ENCODE data around the gene SNX5.

The SNX5 gene

DNA sequence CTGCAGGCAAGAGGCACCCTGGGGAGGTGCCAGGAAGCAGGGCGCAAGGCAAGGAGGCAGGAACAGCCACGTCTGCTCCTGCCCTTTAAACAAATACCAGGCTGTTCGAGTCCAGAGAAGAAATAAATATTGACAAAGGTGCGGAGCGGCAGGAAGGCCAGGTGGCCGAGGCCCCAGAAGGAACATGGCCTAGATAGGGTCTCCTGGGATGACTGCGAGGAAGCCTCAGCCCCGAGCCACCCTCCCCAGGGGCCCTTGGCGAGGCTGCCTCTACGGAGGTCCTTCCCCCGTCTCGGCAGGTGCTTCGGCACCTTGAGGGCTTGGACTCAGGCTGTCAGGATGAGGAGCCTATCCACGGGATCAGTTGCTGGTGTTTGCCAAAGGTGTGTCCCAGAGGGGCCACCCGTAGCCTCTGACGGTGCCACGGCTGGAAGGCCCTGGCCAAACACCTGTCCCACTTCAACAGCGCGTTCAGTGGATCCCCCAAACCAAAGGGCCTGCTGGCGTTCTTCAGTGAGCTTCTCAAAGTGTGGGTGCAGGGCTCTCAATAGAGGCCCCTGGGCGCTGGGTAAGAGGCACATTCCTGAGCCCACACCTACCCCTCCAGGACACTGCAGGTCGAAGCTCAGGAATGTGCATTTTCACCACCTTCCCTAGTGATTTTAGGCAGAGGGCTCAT, 39.8 kb downstream of the SNX5 start:
- peaks cover 9% of the 10 kb centered on the region for H3K27me3 Mint-ChIP-seq
- H3K4me1 Mint-ChIP-seq: no peaks in the 10 kb centered on the region
- H3K9me3 Mint-ChIP-seq: peaks cover 0 to 5% of the 10 kb centered on the region in 2 donors
- DNase-seq (no peak), ATAC-seq (no peak)
- H3K4me3 Mint-ChIP-seq: no peak overlapping the region
- H3K27ac Mint-ChIP-seq: no peak overlapping the region

- no peak overlapping the region for H3K4me3 Mint-ChIP-seq
- H3K27ac Mint-ChIP-seq: no peak overlapping the region
- H3K27me3 Mint-ChIP-seq: peaks cover 9% of the 10 kb centered on the region
- H3K9me3 Mint-ChIP-seq: peaks cover 0 to 5% of the 10 kb centered on the region in 2 donors
- H3K4me1 Mint-ChIP-seq: no peaks in the 10 kb centered on the region
- no peak for DNase-seq
- no peak for ATAC-seq
These were observed 40.4 kb downstream of the SNX5 start for GRCh38 chr20:17928211-17928611.

DNA sequence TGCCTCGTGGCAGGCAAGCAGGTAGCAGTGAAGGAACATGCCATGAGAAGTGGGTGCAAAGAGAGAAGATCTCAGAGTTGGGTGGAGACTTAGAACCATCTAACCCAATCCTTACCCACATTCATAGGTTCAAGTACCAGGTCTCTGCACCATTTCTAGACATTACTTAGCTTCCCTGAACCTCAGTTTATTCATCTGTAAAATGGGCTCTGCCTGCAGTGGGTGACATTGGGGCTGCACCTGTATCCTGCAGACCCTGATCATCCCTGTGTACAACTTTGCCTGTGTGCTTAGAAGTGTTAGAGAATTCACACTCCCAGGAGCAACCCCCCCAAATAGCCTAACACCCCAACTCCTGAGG, 42.7 kb downstream of the SNX5 start:
- Mint-ChIP-seq H3K27ac (no peak overlapping the region), H3K27me3 (peaks cover 9% of the 10 kb centered on the region), H3K4me1 (no peaks in the 10 kb centered on the region), H3K4me3 (no peak overlapping the region), H3K9me3 (no peaks in the 10 kb centered on the region)
- DNase-seq: no peak
- no peak for ATAC-seq

GRCh38 chr20:17925141-17925939, 43.3 kb downstream of the SNX5 start:
- no peak for DNase-seq
- H3K27me3 Mint-ChIP-seq: peaks cover 9% of the 10 kb centered on the region
- no peak overlapping the region for H3K4me3 Mint-ChIP-seq
- no peak overlapping the region for H3K27ac Mint-ChIP-seq
- H3K4me1 Mint-ChIP-seq: no peaks in the 10 kb centered on the region
- ATAC-seq: no peak
- H3K9me3 Mint-ChIP-seq: no peaks in the 10 kb centered on the region

- ATAC-seq (no peak), DNase-seq (no peak)
- H3K9me3 Mint-ChIP-seq: no peaks in the 10 kb centered on the region
- peaks cover 10% of the 10 kb centered on the region for H3K27me3 Mint-ChIP-seq
- H3K4me3 Mint-ChIP-seq: no peak overlapping the region
- H3K4me1 Mint-ChIP-seq: no peaks in the 10 kb centered on the region
- peak overlapping the region in 1 of 2 donors; percentile 40 for H3K27ac Mint-ChIP-seq
These were observed 46.8 kb downstream of the SNX5 start for GRCh38 chr20:17921774-17922173.

DNA sequence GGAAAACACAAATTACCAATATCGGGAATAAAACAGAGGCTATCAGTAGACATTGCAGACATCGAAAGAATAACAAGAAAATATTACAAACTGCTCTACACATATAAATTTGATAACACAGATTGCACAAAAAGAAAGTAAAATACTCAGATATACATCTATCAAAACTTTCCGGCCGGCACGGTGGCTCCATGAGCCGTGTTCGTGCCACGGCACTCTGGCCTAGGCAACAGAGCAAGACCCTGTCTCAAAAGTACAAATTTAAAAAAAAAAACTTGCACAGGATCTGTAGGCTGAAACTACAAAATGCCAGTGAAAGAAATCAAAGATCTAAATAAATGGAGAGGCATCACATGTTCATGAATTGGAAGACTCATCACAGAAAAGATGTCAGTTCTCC, 49.4 kb downstream of the SNX5 start:
- no peaks in the 10 kb centered on the region for H3K9me3 Mint-ChIP-seq
- DNase-seq (no peak), ATAC-seq (no peak)
- H3K4me1 Mint-ChIP-seq: no peaks in the 10 kb centered on the region
- peaks cover 12% of the 10 kb centered on the region for H3K27me3 Mint-ChIP-seq
- H3K4me3 Mint-ChIP-seq: no peak overlapping the region
- no peak overlapping the region for H3K27ac Mint-ChIP-seq

GRCh38 chr20:17917832-17918618, 50.6 kb downstream of the SNX5 start:
- Mint-ChIP-seq H3K9me3 (no peaks in the 10 kb centered on the region), H3K27me3 (peaks cover 17% of the 10 kb centered on the region)

GRCh38 chr20:17916433-17916891, 52.1 kb downstream of the SNX5 start:
- ATAC-seq (no peak), DNase-seq (no peak)
- Mint-ChIP-seq H3K4me3 (no peak overlapping the region), H3K4me1 (no peaks in the 10 kb centered on the region), H3K9me3 (no peaks in the 10 kb centered on the region), H3K27me3 (peaks cover 27% of the 10 kb centered on the region), H3K27ac (no peak overlapping the region)

More at GRCh38 chr20:17917832-17918618, 50.6 kb downstream of the SNX5 start:
- ATAC-seq (no peak), DNase-seq (no peak)
- no peaks in the 10 kb centered on the region for H3K4me1 Mint-ChIP-seq
- no peak overlapping the region for H3K27ac Mint-ChIP-seq
- H3K4me3 Mint-ChIP-seq: no peak overlapping the region

DNA sequence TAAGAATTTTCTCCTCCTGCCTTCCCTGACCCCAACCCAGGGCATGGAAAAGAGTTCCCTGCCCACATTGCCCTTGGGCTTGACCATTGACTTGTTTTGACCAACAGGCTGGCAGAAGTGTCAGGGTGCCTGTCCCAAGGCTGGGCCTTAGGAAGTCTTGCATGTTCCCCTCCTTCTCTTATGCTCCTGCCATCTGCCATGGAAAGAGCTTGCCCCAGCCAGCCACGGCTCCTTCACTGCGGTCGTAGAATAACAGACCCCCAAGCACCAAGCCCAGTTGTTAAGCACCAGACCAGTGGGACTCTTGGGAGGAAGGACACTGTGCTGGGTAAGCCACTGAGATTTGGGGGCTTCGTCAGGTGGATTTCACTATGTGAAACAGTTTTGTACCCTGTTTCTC, 53.6 kb downstream of the SNX5 start:
- Mint-ChIP-seq H3K4me1 (no peaks in the 10 kb centered on the region), H3K27ac (no peak overlapping the region), H3K4me3 (no peak overlapping the region), H3K9me3 (no peaks in the 10 kb centered on the region), H3K27me3 (peaks cover 33% of the 10 kb centered on the region)
- DNase-seq: no peak
- ATAC-seq: no peak

GRCh38 chr20:17912916-17913315, 55.7 kb downstream of the SNX5 start:
- H3K4me1 Mint-ChIP-seq: no peaks in the 10 kb centered on the region
- ATAC-seq (no peak), DNase-seq (no peak)
- peaks cover 33% of the 10 kb centered on the region for H3K27me3 Mint-ChIP-seq
- H3K4me3 Mint-ChIP-seq: no peak overlapping the region
- H3K27ac Mint-ChIP-seq: peak overlapping the region in 1 of 2 donors; percentile 20
- no peaks in the 10 kb centered on the region for H3K9me3 Mint-ChIP-seq

GRCh38 chr20:17911927-17912326, 56.7 kb downstream of the SNX5 start:
- no peak for DNase-seq
- H3K4me3 Mint-ChIP-seq: no peak overlapping the region
- H3K9me3 Mint-ChIP-seq: no peaks in the 10 kb centered on the region
- H3K27me3 Mint-ChIP-seq: peaks cover 28% of the 10 kb centered on the region
- no peak for ATAC-seq
- no peaks in the 10 kb centered on the region for H3K4me1 Mint-ChIP-seq
- H3K27ac Mint-ChIP-seq: peak overlapping the region in 1 of 2 donors; percentile 1

DNA sequence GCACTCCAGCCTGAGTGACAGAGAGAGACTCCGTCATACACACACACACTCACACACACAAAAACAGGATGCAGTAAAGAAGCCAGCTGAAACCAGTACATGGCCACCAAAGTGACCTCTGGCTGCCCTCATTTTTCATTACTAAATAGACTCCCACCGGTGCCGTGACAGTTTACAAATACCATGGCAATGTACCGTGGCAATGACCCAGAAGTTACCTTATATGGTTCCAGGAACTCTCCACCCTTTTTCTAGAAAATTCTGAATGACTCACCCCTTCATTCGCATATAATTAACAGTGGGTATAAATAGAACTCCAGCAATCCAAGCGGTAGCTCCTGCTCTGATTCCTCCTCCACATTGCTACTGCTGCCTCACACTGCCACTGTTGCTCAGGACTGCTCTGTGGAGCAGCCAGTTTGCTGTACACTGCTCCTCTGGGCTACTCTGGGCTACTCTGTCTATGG, 57.7 kb downstream of the SNX5 start:
- ATAC-seq (peak; percentile 58), DNase-seq (no peak)
- Mint-ChIP-seq H3K4me1 (no peaks in the 10 kb centered on the region), H3K9me3 (no peaks in the 10 kb centered on the region), H3K4me3 (no peak overlapping the region), H3K27ac (no peak overlapping the region), H3K27me3 (peaks cover 22% of the 10 kb centered on the region)

GRCh38 chr20:17909869-17910321, 58.7 kb downstream of the SNX5 start:
- Mint-ChIP-seq H3K27ac (no peak overlapping the region), H3K4me1 (no peaks in the 10 kb centered on the region), H3K4me3 (no peak overlapping the region), H3K27me3 (peaks cover 22% of the 10 kb centered on the region), H3K9me3 (no peaks in the 10 kb centered on the region)
- ATAC-seq (no peak), DNase-seq (no peak)

DNA sequence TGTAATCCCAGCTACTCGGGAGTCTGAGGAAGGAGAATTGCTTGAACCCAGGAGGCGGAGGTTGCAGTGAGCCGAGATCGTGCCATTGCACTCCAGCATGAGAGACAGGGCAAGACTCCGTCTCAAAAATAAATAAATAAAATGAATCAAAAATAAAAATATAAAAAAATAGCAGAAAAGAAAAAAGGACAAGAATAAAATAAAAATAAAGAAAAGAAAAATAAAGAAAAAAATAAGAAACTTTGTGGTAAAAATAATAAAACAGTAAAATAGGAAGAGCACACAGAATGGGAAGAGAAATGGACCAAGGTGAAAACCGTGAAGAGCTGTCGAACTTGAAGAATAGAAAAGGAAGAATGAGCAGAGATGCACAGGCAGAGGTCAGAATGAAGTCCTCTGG, 63.0 kb downstream of the SNX5 start:
- ATAC-seq (no peak), DNase-seq (no peak)
- H3K27me3 Mint-ChIP-seq: peaks cover 18% of the 10 kb centered on the region
- H3K4me1 Mint-ChIP-seq: no peaks in the 10 kb centered on the region
- no peaks in the 10 kb centered on the region for H3K9me3 Mint-ChIP-seq
- H3K27ac Mint-ChIP-seq: no peak overlapping the region
- H3K4me3 Mint-ChIP-seq: no peak overlapping the region

DNA sequence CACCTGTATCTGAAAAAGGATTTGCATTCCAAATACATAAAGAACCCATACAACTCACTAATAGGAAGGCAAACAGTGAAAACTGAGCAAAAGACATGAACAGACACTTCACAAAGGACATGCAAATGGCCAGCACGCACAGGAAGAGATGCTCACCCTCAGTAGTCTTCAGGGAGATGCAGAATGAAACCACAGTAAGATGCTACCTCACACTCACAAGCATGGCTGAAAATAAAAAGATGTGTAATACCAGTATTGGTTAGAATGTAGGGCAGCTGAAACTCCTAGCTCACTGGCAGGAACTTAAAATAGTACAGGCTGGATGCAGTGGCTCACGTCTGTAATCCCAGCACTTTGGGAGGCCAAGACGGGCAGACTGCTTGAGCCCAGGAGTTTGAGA, 64.6 kb downstream of the SNX5 start:
- Mint-ChIP-seq H3K4me3 (no peak overlapping the region), H3K4me1 (no peaks in the 10 kb centered on the region), H3K9me3 (no peaks in the 10 kb centered on the region), H3K27me3 (peaks cover 33% of the 10 kb centered on the region), H3K27ac (no peak overlapping the region)
- DNase-seq (peak in 1 of 2 donors; percentile 35), ATAC-seq (peak; percentile 99)
